GM10266 (cell line): ENCODE results near the gene DNAJC3.
A peak's percentile ranks its signal among the peaks of the same experiment; 100 is the strongest.

Source experiments
- DNase-seq: peaks from one replicate; pipeline ENCODE4 v3.0.0; 2012; ENCODE audit errors: extremely low spot score
- CTCF ChIP-seq: IDR thresholded peaks from 2 replicates; pipeline ENCODE4 v1.5.1; 2012; ENCODE audit warnings: mild to moderate bottlenecking, low read depth; ENCODE audit not compliant: control insufficient read depth, insufficient read depth; ENCODE audit errors: missing control alignments

Gene DNAJC3

GRCh38 chr13:95740979-95741320 lies 64.0 kb downstream of the DNAJC3 start:
- no peak for TF ChIP-seq CTCF
- no peak for DNase-seq

DNA sequence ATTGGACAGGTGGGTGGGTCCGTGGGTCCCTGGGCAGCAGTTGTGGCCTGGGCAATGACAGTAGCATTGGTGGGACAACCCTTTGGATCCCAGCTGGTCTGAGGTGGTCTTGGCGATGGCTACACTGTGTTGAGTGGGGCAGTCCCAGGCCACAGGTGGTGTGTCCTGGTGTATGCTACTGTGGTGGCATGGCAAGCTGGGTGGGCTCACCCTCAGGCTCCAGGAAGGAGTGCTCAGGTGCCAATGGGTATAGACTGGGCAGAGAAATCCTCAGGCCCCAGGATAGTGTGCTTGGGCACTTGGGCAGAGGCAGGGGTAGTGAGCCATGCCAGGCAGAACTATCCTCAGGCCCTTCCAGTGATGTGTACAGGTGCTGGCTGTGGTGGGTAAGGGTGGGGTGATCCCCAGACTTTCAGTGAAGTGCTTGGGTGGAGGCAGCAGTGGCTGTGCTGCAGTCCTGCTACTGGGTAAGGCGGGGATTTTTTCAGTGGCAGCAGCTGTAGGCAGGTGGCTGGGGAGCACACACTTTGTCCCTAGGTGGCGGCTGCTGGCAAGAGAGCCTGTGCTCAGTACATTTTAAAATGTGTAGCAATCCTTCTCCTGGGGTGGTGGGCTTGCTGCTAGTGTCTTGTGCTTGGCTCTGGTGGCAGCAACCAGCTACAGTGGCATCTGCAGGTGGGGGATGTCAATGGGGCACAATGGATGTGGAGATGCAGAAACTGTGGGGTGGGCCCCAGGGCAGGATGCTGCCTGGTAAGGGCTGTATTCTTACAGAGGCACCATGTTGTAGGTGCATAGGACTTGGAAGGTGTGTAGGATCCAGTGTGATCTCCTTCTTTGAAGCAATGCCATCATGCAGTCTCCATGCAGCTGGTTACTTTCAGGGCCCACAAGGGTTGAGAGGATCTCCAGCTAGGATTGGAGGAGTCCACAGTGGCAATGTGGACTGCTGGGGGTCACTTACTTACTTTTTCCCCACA lies 64.9 kb downstream of the DNAJC3 start:
- no peak for TF ChIP-seq CTCF
- peak; percentile 7 for DNase-seq

GRCh38 chr13:95743192-95743591 lies 66.3 kb downstream of the DNAJC3 start:
- no peak for DNase-seq
- TF ChIP-seq CTCF, result no peak

- no peak for DNase-seq
- TF ChIP-seq CTCF, result no peak
Observed at GRCh38 chr13:95745289-95745688, 68.3 kb downstream of the DNAJC3 start.

DNA sequence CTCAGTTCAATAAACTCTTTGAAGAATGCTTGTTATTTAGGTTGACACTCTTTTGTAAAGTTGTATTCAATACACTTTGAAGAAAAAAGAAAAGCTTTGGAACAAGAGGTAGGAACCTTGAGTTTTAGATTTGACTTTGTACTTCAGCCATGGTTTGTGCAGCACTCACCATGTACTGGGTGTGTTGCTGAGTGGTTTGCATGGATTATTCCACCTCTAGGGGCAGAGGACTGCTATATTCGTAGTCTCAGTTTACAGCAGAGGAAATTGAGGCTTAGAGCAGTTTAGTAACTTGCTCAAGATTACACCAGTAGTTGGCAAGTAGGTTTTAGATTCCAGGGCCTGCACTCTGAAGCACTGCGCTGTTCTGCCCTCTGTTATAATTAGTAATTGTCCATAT lies 68.8 kb downstream of the DNAJC3 start:
- no peak for DNase-seq
- TF ChIP-seq CTCF, result no peak

DNA sequence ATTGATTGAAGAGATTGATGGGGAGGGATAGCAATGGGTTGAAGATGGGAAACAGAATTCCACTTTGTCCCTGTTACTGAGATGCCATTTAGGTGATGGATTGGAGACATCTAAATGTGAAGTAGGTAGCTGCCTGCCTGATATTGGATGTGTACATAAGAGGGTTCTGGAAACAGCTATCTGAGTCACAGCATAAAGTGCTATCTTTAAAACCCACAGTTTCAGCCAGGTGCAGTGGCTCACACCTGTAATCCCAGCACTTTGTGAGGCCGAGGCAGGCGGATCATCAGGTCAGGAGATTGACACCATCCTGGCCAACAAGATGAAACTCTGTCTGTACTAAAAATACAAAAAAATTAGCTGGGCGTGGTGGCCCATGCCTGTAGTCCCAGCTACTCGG lies 72.6 kb downstream of the DNAJC3 start:
- no peak for TF ChIP-seq CTCF
- DNase-seq, result no peak

GRCh38 chr13:95752677-95753076 lies 75.7 kb downstream of the DNAJC3 start:
- DNase-seq, result no peak
- no peak for TF ChIP-seq CTCF
